Osteoblast (primary cell): Measurements from ENCODE around the gene GFOD1. TPM values are rescaled to one million over a fixed set of nuclear protein-coding genes. Genes with fewer than 3 reads are reported as not detected.
A peak's percentile ranks its signal among the peaks of the same experiment; 100 is the strongest.

Experiments
- DNase-seq: peaks from one replicate; pipeline ENCODE4 v3.0.0; 2011; ENCODE audit warnings: low spot score, mixed read lengths; ENCODE audit not compliant: insufficient read length; ENCODE audit errors: missing footprints
- H2AFZ ChIP-seq: 2 replicates; pipeline ENCODE4 v1.6.0; 2011; ENCODE audit warnings: mild to moderate bottlenecking, low read length
- H3K27ac ChIP-seq: 2 replicates; pipeline ENCODE4 v1.5.1; 2011; ENCODE audit warnings: mild to moderate bottlenecking, low read depth, low read length, moderate library complexity
- H3K27me3 ChIP-seq: 2 replicates; pipeline ENCODE4 v1.6.0; 2012; ENCODE audit warnings: mild to moderate bottlenecking, control low read depth, inconsistent platforms, low read length, moderate library complexity; ENCODE audit not compliant: insufficient read depth
- H3K36me3 ChIP-seq: 2 replicates; pipeline ENCODE4 v1.5.1; 2011; ENCODE audit warnings: mild to moderate bottlenecking, low read length, control low read depth, moderate library complexity; ENCODE audit not compliant: insufficient read depth
- H3K4me1 ChIP-seq: 2 replicates; pipeline ENCODE4 v1.5.1; 2011; ENCODE audit warnings: mild to moderate bottlenecking, low read length, control low read depth, moderate library complexity; ENCODE audit not compliant: insufficient read depth
- H3K4me2 ChIP-seq: 2 replicates; pipeline ENCODE4 v1.6.0; 2011; ENCODE audit warnings: mild to moderate bottlenecking, low read length; ENCODE audit not compliant: insufficient read depth
- H3K4me3 ChIP-seq: fragments of 200-600 bp; sonication (generic); 3 replicates; pipeline ENCODE4 v1.5.1; 2012; ENCODE audit warnings: mild to moderate bottlenecking, low read length, inconsistent platforms; ENCODE audit not compliant: insufficient read depth
- H3K79me2 ChIP-seq: 2 replicates; pipeline ENCODE4 v1.6.0; 2012; ENCODE audit warnings: mild to moderate bottlenecking, low read length, control low read depth, inconsistent platforms; ENCODE audit not compliant: insufficient read depth
- H3K9me3 ChIP-seq: 2 replicates; pipeline ENCODE4 v1.5.1; 2011; ENCODE audit warnings: low read depth, low read length, control low read depth
- H4K20me1 ChIP-seq: 2 replicates; pipeline ENCODE4 v1.6.0; 2012; ENCODE audit warnings: mild to moderate bottlenecking, low read length, control low read depth; ENCODE audit not compliant: insufficient read depth
- total RNA-seq: library from RNA; depleted of rRNA; stranded (reverse); fragments of >200 nt; gene quantifications from 2 replicates; pipeline ENCODE4 v1.2.3, GENCODE V29; 2012
- TF ChIP-seq, protein P1 (sequence below): IDR thresholded peaks from 2 replicates; pipeline ENCODE4 v1.5.1; 2011; ENCODE audit warnings: mild to moderate bottlenecking, low read depth, low read length, moderate library complexity; ENCODE audit errors: extremely low read depth

GFOD1 gene
- total RNA-seq, 1 donor: 3.6 TPM

GRCh38 chr6:13398421-13398994 is 88.9 kb downstream of the GFOD1 start:
- H3K9me3 ChIP-seq: no peaks in the 10 kb centered on the region
- no peaks in the 10 kb centered on the region for H4K20me1 ChIP-seq
- H3K27me3 ChIP-seq: no peaks in the 10 kb centered on the region
- H3K36me3 ChIP-seq: no peaks in the 10 kb centered on the region
- no peak overlapping the region for H3K27ac ChIP-seq
- no peak overlapping the region for H3K4me3 ChIP-seq
- no peak overlapping the region for H2AFZ ChIP-seq
- H3K4me1 ChIP-seq: peaks cover 9% of the 10 kb centered on the region
- DNase-seq: no peak
- no peaks in the 10 kb centered on the region for H3K79me2 ChIP-seq
- TF ChIP-seq, protein P1, sequence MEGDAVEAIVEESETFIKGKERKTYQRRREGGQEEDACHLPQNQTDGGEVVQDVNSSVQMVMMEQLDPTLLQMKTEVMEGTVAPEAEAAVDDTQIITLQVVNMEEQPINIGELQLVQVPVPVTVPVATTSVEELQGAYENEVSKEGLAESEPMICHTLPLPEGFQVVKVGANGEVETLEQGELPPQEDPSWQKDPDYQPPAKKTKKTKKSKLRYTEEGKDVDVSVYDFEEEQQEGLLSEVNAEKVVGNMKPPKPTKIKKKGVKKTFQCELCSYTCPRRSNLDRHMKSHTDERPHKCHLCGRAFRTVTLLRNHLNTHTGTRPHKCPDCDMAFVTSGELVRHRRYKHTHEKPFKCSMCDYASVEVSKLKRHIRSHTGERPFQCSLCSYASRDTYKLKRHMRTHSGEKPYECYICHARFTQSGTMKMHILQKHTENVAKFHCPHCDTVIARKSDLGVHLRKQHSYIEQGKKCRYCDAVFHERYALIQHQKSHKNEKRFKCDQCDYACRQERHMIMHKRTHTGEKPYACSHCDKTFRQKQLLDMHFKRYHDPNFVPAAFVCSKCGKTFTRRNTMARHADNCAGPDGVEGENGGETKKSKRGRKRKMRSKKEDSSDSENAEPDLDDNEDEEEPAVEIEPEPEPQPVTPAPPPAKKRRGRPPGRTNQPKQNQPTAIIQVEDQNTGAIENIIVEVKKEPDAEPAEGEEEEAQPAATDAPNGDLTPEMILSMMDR: no peak
- H3K4me2 ChIP-seq: no peak overlapping the region

DNA sequence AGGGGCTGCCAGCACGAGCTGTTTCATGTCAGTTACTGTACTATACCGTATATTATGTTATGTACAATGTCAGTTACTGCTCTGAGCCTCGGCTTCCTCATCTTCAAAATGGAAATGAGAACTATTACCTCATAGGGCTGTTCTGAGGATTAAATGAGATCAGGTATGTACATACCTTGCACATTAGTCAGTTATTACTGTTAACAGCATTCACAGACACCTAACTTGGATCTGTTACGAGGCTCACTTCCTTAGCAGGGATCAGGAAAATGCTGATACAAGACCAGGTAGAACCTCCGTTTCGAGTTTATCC is 89.4 kb downstream of the GFOD1 start:
- H3K27me3 ChIP-seq: no peaks in the 10 kb centered on the region
- peaks cover 9% of the 10 kb centered on the region for H3K4me1 ChIP-seq
- H3K79me2 ChIP-seq: no peaks in the 10 kb centered on the region
- H4K20me1 ChIP-seq: no peaks in the 10 kb centered on the region
- H3K36me3 ChIP-seq: no peaks in the 10 kb centered on the region
- DNase-seq: no peak
- TF ChIP-seq, protein P1: no peak
- no peak overlapping the region for H3K4me3 ChIP-seq
- no peak overlapping the region for H2AFZ ChIP-seq
- H3K4me2 ChIP-seq: no peak overlapping the region
- H3K27ac ChIP-seq: no peak overlapping the region
- H3K9me3 ChIP-seq: no peaks in the 10 kb centered on the region

GRCh38 chr6:13397359-13398068 is 89.9 kb downstream of the GFOD1 start:
- Histone ChIP-seq H2AFZ (no peak overlapping the region), H3K27me3 (no peaks in the 10 kb centered on the region), H3K9me3 (no peaks in the 10 kb centered on the region), H3K4me2 (no peak overlapping the region), H3K79me2 (no peaks in the 10 kb centered on the region), H3K36me3 (no peaks in the 10 kb centered on the region), H3K27ac (no peak overlapping the region), H3K4me3 (no peak overlapping the region), H4K20me1 (no peaks in the 10 kb centered on the region), H3K4me1 (peaks cover 9% of the 10 kb centered on the region)
- TF ChIP-seq, protein P1: peak; percentile 8
- DNase-seq: no peak

- no peaks in the 10 kb centered on the region for H3K36me3 ChIP-seq
These were observed 91.1 kb downstream of the GFOD1 start for GRCh38 chr6:13396241-13396792.

More at GRCh38 chr6:13396241-13396792, 91.1 kb downstream of the GFOD1 start:
- peaks cover 9% of the 10 kb centered on the region for H3K4me1 ChIP-seq
- TF ChIP-seq, protein P1: no peak
- H3K9me3 ChIP-seq: no peaks in the 10 kb centered on the region
- no peak overlapping the region for H3K4me2 ChIP-seq
- H4K20me1 ChIP-seq: no peaks in the 10 kb centered on the region
- H2AFZ ChIP-seq: no peak overlapping the region
- no peak overlapping the region for H3K4me3 ChIP-seq
- H3K27me3 ChIP-seq: no peaks in the 10 kb centered on the region
- no peak for DNase-seq
- no peak overlapping the region for H3K27ac ChIP-seq
- no peaks in the 10 kb centered on the region for H3K79me2 ChIP-seq
